RWPE2 (cell line): ENCODE data around the gene TENT4B.

Source experiments
- ATAC-seq: fragments of 200-7000 bp; cut with Tn5 transposase; 3 replicates; pipeline ENCODE4 v1.9.1; 2021; ENCODE audit warnings: low read depth
- DNase-seq: peaks from one replicate; pipeline ENCODE4 v3.0.0-alpha.2; 2020; ENCODE audit warnings: low spot score
- H3K27ac ChIP-seq: fragments of 450-650 bp; 2 replicates; pipeline ENCODE4 v1.5.1; 2017; ENCODE audit warnings: mild to moderate bottlenecking; ENCODE audit not compliant: poor library complexity, severe bottlenecking
- H3K27me3 ChIP-seq: fragments of 250-450 bp; sonication (Bioruptor Pico); 2 replicates; pipeline ENCODE4 v1.5.1; 2021; ENCODE audit warnings: mild to moderate bottlenecking, moderate library complexity; ENCODE audit not compliant: insufficient read depth, poor library complexity, severe bottlenecking
- H3K36me3 ChIP-seq: fragments of 250-450 bp; sonication (Bioruptor Pico); 2 replicates; pipeline ENCODE4 v1.5.1; 2020; ENCODE audit warnings: low read depth, mild to moderate bottlenecking, moderate library complexity
- H3K4me1 ChIP-seq: fragments of 250-450 bp; sonication (Bioruptor Pico); 2 replicates; pipeline ENCODE4 v1.5.1; 2021; ENCODE audit warnings: mild to moderate bottlenecking, moderate library complexity; ENCODE audit not compliant: insufficient read depth, poor library complexity, severe bottlenecking
- H3K4me3 ChIP-seq: fragments of 250-450 bp; sonication (Bioruptor Pico); 2 replicates; pipeline ENCODE4 v1.5.1; 2021; ENCODE audit warnings: mild to moderate bottlenecking, moderate library complexity; ENCODE audit not compliant: severe bottlenecking
- H3K9me3 ChIP-seq: fragments of 250-450 bp; sonication (Bioruptor Pico); 2 replicates; pipeline ENCODE4 v1.5.1; 2021; ENCODE audit warnings: mild to moderate bottlenecking, moderate library complexity; ENCODE audit not compliant: severe bottlenecking
- TF ChIP-seq, protein P1 (sequence below): fragments of 450-650 bp; IDR thresholded peaks from one replicate; pipeline ENCODE4 v1.5.1; 2017; ENCODE audit warnings: mild to moderate bottlenecking, moderate library complexity; ENCODE audit not compliant: poor library complexity, severe bottlenecking

TENT4B gene

DNA sequence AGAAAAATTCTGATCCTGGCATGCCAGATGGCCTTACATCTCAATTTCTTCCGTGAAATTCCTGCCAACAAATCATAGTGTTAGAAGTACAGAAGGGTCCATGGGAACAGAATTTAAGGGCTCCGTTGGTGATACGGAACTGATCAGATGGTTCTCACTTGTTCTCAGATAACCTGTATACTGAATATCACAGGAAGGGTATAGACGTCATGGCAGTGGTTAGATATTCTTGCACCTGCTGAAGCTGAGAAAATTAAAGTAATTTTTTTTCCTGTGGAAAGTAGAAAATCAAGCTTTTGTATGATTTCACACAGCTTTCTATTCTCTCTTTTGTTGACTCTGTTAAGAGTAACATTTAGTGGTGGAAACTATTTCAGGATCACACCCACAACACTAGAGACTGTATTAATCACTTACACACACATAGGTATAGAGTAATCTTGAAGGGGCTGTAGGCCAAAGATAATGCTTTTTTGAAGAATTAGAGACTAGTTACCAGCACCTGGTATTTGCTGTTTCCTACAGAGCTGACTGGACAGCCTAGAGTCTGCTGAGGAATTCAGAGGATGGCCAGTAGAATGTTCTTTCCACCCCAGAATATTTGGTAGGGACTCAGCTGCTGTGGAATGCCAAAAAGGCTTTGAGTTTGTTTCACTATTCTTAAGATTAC lies 7.5 kb downstream of the TENT4B start:
- Histone ChIP-seq H3K36me3 (peaks cover 3% of the 10 kb centered on the region; the same call in 1 of the 2 replicates), H3K4me1 (no peaks in the 10 kb centered on the region), H3K9me3 (no peaks in the 10 kb centered on the region), H3K27ac (no peak overlapping the region), H3K27me3 (no peaks in the 10 kb centered on the region), H3K4me3 (no peak overlapping the region)
- ATAC-seq (0 out of 3 replicates have a peak, but pooled peaks have one; percentile 23), DNase-seq (no peak)
- TF ChIP-seq, protein P1, sequence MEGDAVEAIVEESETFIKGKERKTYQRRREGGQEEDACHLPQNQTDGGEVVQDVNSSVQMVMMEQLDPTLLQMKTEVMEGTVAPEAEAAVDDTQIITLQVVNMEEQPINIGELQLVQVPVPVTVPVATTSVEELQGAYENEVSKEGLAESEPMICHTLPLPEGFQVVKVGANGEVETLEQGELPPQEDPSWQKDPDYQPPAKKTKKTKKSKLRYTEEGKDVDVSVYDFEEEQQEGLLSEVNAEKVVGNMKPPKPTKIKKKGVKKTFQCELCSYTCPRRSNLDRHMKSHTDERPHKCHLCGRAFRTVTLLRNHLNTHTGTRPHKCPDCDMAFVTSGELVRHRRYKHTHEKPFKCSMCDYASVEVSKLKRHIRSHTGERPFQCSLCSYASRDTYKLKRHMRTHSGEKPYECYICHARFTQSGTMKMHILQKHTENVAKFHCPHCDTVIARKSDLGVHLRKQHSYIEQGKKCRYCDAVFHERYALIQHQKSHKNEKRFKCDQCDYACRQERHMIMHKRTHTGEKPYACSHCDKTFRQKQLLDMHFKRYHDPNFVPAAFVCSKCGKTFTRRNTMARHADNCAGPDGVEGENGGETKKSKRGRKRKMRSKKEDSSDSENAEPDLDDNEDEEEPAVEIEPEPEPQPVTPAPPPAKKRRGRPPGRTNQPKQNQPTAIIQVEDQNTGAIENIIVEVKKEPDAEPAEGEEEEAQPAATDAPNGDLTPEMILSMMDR: no peak

DNA sequence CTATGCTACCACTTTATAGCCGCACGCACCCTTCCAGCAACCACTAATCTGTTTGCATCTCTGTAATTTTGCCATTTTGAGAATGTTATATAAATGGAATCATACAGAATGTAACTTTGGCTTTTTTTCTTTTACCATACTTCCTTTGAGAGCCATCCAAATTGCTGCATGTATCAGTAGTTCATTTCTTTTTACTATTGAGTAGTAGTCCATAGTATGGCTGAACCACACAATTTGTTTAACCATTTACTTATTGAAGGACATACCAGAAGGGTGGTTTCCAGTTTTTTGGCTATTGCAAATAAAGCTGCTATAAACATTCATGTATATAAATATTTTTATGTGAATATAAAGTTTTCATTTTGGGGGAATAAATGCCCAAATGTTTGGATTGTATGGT lies 8.8 kb downstream of the TENT4B start:
- no peak for ATAC-seq
- Histone ChIP-seq H3K27me3 (no peaks in the 10 kb centered on the region), H3K27ac (no peak overlapping the region)

DNA sequence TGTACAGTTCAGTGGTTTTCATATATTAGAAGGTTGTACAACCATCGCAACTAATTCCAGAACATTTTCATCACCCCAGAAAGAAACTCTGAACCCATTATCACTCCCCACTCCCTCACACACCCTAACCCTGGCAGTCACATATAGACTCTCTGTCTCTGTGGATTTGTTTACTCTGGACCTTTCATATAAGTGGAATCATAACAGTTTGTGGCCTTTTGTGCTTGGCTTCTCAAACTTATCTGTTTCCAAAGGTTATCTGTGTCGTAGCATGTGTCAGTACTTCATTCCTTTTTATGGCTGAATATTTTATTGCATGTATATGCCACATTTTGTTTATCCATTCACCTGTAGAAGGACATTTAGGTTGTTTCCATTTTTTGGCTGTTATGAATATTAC lies 12.4 kb downstream of the TENT4B start:
- Histone ChIP-seq H3K4me3 (no peak overlapping the region), H3K4me1 (peaks cover 12% of the 10 kb centered on the region), H3K36me3 (peaks cover 3% of the 10 kb centered on the region; the same call in 1 of the 2 replicates), H3K27ac (no peak overlapping the region), H3K27me3 (no peaks in the 10 kb centered on the region), H3K9me3 (no peaks in the 10 kb centered on the region)
- ATAC-seq (no peak), DNase-seq (no peak)
- TF ChIP-seq, protein P1: no peak

More for the DNA sequence above, 8.8 kb downstream of the TENT4B start:
- DNase-seq: no peak
- Histone ChIP-seq H3K4me3 (no peak overlapping the region), H3K36me3 (peaks cover 3% of the 10 kb centered on the region; the same call in 1 of the 2 replicates), H3K4me1 (peaks cover 4% of the 10 kb centered on the region), H3K9me3 (no peaks in the 10 kb centered on the region)
- TF ChIP-seq, protein P1: no peak

DNA sequence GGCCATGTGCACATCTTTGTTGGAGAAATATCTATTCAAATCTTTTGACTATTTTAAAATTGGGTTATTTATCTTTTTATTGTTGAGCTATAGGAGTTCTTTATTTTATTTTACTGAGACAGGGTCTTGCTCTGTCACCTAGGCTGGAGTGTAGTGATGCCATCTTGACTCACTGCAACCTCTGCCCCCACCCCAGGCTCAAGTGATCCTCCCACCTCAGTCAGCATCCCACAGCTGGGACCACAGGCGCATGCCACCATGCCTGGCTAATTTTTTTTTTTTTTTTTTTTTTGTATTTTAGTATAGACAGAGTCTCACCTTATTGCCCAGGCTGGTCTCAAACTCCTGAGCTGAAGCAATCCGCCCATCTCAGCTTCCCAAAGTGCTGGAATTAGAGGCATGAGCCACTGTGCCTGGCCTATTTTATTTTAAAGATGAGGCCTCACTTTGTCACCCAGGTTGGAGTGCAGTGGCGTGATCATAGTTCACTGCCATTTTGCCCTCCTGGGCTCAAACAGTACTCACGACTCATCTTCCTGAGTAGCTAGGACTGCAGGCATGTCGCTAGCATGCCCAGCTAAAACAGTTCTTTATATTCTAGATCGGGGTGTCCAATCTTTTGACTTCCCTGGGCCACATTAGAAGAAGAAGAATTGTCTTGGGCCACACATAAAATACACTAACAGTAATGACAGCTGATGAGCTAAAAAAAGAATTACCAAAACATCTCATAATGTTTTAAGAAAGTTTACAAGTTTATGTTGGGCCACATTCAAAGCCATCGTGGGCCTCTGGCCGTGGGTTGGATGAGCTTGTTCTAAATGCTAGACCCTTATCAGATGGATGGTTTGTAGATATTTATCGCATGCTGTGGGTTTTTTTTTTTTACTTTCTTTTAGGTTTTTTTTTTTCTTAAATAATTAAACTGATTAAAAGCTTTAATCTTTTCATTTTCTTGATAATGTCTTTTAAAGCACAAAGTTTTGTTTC lies 13.7 kb downstream of the TENT4B start:
- Histone ChIP-seq H3K27me3 (no peaks in the 10 kb centered on the region), H3K27ac (peak overlapping the region; percentile 24), H3K4me1 (peaks cover 12% of the 10 kb centered on the region), H3K36me3 (peaks cover 3% of the 10 kb centered on the region; the same call in 1 of the 2 replicates), H3K9me3 (no peaks in the 10 kb centered on the region), H3K4me3 (no peak overlapping the region)
- ATAC-seq: peak; percentile 60; the same call in 2 of the 3 replicates
- no peak for DNase-seq
- TF ChIP-seq, protein P1: no peak
